ENCODE data around the gene PRRT4. TPM values are rescaled to one million over a fixed set of nuclear protein-coding genes. Genes with fewer than 3 reads are reported as not detected.

Gene PRRT4
- total RNA-seq, 4 donors from 2014 or later, result 0.42 to 1.8 (median 0.78) TPM; not detected in 1

- no peak overlapping the region for H3K4me3 ChIP-seq
- H3K27me3 ChIP-seq, result peaks cover 0 to 6% (median 0%) of the 10 kb centered on the region in 4 donors
- H3K36me3 ChIP-seq, result peaks cover 8 to 29% (median 28%) of the 10 kb centered on the region in 4 donors
- peaks cover 5 to 13% (median 10%) of the 10 kb centered on the region in 4 donors for H3K4me1 ChIP-seq
- intact Hi-C loops (cut with DNase I), result loop anchor here (2.0 kb wide), 1 partner anchor 40 kb away; no protein-coding TSS in a partner anchor
- WGBS, result 51% methylated on average over 2 of the region's 2 CpGs
- H3K9me3 ChIP-seq, result no peaks in the 10 kb centered on the region
- TF ChIP-seq CTCF (IDR thresholded peaks at IDR 0.05) (no peak), POLR2AphosphoS5 (IDR thresholded peaks at IDR 0.05) (no peak), EP300 (IDR thresholded peaks at IDR 0.05) (no peak), POLR2A (IDR thresholded peaks at IDR 0.05; ENCODE audit: low read depth) (no peak)
- H3K27ac ChIP-seq (replicated peaks in 1 of 4), result no peak overlapping the region
- no peak for DNase-seq (ENCODE audit: extremely low spot score)
Observed at GRCh38 chr7:128389085-128389617, 27.7 kb upstream of the PRRT4 start.

GRCh38 chr7:128388145-128388485 lies 26.6 kb upstream of the PRRT4 start:
- peaks cover 0 to 6% (median 0%) of the 10 kb centered on the region in 4 donors for H3K27me3 ChIP-seq
- H3K27ac ChIP-seq (replicated peaks in 1 of 4), result no peak overlapping the region
- WGBS, result 55% methylated on average over 3 of the region's 3 CpGs
- H3K4me3 ChIP-seq, result no peak overlapping the region
- no peak for TF ChIP-seq CTCF (IDR thresholded peaks at IDR 0.05)
- TF ChIP-seq EP300 (IDR thresholded peaks at IDR 0.05), result no peak
- no peak for TF ChIP-seq POLR2A (IDR thresholded peaks at IDR 0.05; ENCODE audit: low read depth)
- TF ChIP-seq POLR2AphosphoS5 (IDR thresholded peaks at IDR 0.05), result no peak
- peaks cover 5 to 13% (median 10%) of the 10 kb centered on the region in 4 donors for H3K4me1 ChIP-seq
- intact Hi-C loops (cut with DNase I), result loop anchor here (2.0 kb wide), 1 partner anchor 39 kb away; no protein-coding TSS in a partner anchor
- no peak for DNase-seq (ENCODE audit: extremely low spot score)
- peaks cover 3 to 18% (median 17%) of the 10 kb centered on the region in 4 donors for H3K36me3 ChIP-seq
- no peaks in the 10 kb centered on the region for H3K9me3 ChIP-seq

- no peak for DNase-seq (ENCODE audit: extremely low spot score)
- Histone ChIP-seq H3K36me3 (peaks cover 2 to 12% (median 11%) of the 10 kb centered on the region in 4 donors), H3K27me3 (peaks cover 0 to 6% (median 0%) of the 10 kb centered on the region in 4 donors), H3K27ac (replicated peaks in 1 of 4) (no peak overlapping the region), H3K4me3 (peak overlapping the region in 1 of 4 donors; percentile 24), H3K4me1 (peaks cover 5 to 13% (median 10%) of the 10 kb centered on the region in 4 donors), H3K9me3 (no peaks in the 10 kb centered on the region)
- TF ChIP-seq CTCF (IDR thresholded peaks at IDR 0.05) (peak; percentile 79 to 95 (median 86)), POLR2A (IDR thresholded peaks at IDR 0.05; ENCODE audit: low read depth) (no peak)
- WGBS, result 11% methylated on average over 18 of the region's 24 CpGs
- intact Hi-C loops (cut with DNase I), result loop anchor here (2.0 kb wide), 1 partner anchor 39 kb away; no protein-coding TSS in a partner anchor
Observed at GRCh38 chr7:128387216-128388144, 26.0 kb upstream of the PRRT4 start.

GRCh38 chr7:128385988-128386925 lies 24.8 kb upstream of the PRRT4 start:
- no peak overlapping the region for H3K27ac ChIP-seq (replicated peaks in 1 of 4)
- H3K9me3 ChIP-seq, result no peaks in the 10 kb centered on the region
- DNase-seq (ENCODE audit: extremely low spot score), result no peak
- WGBS, result 98% methylated on average over 4 of the region's 4 CpGs
- H3K4me3 ChIP-seq, result no peak overlapping the region
- peaks cover 0 to 11% (median 0%) of the 10 kb centered on the region in 4 donors for H3K27me3 ChIP-seq
- H3K36me3 ChIP-seq, result no peaks in the 10 kb centered on the region
- intact Hi-C loops (cut with DNase I), result no loop called here
- peaks cover 5 to 13% (median 12%) of the 10 kb centered on the region in 4 donors for H3K4me1 ChIP-seq
- no peak for TF ChIP-seq POLR2A (IDR thresholded peaks at IDR 0.05; ENCODE audit: low read depth)
- TF ChIP-seq EP300 (IDR thresholded peaks at IDR 0.05), result no peak
- TF ChIP-seq POLR2AphosphoS5 (IDR thresholded peaks at IDR 0.05), result no peak
- no peak for TF ChIP-seq CTCF (IDR thresholded peaks at IDR 0.05)
